ENCODE measurements around the gene TMEM108.

- no peak for TF ChIP-seq ZNF239 (tag by site-specific recombination; IDR thresholded peaks at IDR 0.05)
- TF ChIP-seq ZNF514 (tag by site-specific recombination; IDR thresholded peaks at IDR 0.05), result no peak
These were observed 129.8 kb downstream of the TMEM108 start for GRCh38 chr3:133168025-133168401.

Measured in HEK293 (cell line).